GM18511 (cell line): ENCODE measurements around the gene MYL4.
"Not testable (repeated sequence)": the region's sequence is repeated elsewhere in the genome, so short reads cannot be mapped to it uniquely, and the experiment has no call there.

Experiments used
- ATAC-seq: cut with Tn5 transposase; IDR thresholded peaks from one replicate; pipeline ENCODE4 v1.9.1; 2021; ENCODE audit warnings: mild to moderate bottlenecking, moderate library complexity; ENCODE audit not compliant: unreplicated experiment

MYL4 gene

DNA sequence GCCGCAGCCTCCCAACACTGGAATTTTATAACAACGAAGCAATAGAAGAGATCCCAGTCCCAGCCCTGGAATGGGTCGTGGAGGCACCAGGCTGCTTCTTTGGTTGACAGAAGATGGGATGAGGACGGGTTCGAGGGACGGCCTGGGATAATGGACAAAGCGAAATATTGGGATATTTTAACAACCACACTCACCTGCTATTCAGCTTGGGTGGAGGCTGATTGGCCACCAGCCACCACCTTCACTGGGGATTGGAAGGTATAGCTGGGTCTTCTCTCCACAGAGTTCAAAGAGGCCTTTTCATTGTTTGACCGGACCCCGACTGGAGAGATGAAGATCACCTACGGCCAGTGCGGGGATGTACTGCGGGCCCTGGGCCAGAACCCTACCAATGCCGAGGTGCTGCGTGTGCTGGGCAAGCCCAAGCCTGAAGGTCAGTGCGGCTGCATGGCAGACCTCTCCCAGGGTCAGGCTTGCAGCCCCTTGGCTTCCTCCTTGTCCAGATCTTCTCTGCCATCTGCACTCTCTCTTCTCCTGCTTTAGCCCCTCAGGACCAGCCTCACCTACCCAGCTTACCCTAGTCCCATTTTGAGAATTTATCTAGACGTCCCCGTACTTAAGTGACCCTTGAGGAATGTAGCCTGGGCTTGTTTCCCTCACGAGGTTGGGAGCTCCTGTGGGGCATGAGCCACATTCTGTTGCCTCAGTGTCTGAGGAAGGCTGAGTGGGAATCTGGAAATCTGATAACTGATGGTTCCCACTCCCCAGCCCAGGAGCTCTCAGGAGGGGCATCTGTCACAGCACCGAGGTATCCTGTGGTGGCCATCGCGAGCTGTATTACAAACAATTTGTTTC, 10.7 kb downstream of the MYL4 start:
- no peak for ATAC-seq

DNA sequence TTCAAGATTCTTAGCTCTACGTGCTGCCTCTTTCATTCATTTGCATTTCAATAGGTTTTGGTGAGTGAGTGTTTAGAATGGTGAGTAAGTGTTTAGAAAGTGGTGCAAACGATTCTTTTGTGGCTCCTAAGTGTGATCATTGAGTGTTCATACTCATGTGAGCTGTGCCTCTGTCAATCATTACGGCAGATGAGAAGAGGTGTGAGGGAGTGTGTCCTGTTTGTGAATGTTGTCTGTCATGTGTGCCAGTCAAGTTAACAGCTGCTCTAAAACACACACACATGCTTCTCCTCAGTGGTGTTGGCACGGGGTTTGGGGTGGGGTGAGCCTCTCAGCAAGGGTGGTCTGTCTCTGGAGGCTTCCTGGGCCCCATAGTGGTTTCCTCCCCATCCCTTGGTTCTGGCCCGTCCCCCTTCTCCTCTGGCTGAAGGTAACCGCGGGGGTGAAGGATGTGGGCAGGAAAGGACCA, 11.4 kb downstream of the MYL4 start:
- ATAC-seq: no peak

DNA sequence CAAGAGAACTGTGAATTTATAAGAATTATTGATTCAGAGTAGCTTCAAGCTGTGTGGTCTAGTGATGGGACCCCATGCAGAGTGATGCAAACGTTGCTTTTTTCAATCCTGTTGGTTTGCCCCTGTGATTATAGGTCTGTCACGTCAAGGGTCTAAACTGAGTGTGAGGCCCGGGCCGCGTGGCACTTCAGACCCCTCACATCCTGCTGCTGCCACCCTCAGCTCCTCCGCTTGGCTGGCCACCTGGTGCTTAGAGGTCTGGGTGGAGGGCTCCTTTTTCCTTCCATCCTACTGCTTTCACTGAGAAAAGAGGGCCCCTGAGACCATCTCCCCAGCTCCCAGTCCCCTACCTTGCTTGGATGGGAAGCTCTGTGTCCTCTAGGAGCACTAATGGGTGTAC, 12.0 kb downstream of the MYL4 start:
- no peak for ATAC-seq

DNA sequence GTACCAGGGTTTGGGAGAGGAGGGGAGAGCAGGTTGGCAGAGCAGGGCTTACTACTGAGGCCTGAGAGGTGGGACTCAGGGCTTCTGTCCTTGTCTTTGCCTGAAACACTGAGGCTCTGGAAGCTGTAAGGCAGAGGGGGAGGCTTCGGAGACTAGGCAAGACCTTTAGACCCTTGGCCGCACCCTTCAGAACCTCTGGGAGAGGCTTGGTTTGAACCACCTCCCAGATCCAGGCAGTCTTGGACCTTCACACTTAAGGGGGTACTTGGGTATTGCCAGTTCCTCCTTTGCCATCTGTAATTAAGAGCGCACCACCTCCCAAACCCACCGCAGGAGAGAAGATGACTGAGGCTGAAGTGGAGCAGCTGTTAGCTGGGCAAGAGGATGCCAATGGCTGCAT, 12.9 kb downstream of the MYL4 start:
- no peak for ATAC-seq

DNA sequence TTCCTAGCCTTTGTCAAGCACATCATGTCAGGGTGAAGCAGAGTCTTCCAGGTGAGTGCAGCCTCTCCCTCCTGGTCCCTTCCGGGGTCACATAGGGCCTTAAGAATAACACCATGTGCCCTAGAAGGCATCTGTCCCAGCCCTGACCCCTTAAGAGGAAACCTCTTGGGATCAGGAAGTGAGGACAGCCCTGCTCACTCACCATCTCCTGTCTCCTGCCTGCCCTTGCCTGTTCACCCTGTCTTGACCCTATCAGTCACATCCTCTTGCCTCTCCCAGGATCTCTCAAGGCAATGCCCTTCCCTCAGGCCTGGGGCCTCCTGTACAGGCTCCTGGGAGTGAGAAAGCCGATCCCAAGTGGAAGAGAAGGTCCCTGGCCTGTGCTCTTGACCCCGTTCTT, 13.9 kb downstream of the MYL4 start:
- no peak for ATAC-seq

DNA sequence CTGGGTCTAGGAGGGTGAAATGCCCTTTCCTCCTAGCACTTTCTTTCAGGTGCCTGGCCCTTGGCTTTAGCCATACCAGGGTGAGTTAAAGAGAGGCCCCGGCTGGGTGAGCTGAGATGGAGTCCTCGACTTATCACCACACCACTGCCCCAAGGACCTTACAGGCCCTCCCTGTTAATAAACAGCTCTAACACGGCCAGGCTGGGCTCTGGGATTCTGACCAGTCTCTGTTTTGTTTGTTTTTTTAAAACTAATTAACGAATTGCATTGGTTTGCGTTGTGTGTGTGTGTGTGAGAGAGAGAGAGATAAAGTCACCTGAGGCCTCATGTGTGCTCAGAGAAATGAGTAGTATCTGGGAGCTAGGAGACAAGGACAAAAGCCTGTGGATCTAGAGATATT, 14.3 kb downstream of the MYL4 start:
- ATAC-seq: no peak

DNA sequence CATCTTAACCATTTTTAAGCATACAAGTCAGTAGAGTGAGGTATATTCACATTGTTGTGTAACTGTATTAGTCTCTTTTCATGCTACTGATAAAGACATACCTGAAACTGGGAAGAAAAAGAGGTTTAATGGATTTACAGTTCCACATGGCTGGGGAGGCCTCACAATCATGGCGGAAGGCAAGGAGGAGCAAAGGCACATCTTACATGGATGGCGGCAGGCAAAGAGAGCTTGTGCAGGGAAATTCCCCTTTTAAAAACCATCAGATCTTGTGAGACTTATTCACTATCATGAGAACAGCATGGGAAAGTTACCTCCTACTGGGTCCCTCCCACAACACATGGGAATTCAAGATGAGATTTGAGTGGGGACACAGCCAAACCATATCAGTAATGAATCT, 14.9 kb downstream of the MYL4 start:
- not testable (repeated sequence) for ATAC-seq

DNA sequence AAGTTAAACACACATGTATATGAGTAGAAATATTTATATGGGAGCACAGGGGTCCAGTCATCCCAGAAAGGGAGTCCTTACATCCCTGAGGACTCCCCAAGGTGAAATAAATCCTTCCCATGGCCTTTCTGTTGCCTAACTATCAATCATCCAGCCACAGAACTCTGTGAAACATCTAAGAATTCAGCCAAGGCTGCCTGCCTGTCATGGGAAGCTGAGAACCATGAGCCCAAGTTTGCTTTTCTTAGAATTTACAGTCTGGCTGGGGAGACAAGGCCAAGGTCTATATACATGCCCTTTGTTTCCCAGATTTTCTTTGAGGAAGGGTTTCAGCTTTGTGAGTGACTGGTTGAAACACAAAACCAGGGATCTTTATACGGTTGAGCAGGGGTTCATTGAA, 15.8 kb downstream of the MYL4 start:
- no peak for ATAC-seq

DNA sequence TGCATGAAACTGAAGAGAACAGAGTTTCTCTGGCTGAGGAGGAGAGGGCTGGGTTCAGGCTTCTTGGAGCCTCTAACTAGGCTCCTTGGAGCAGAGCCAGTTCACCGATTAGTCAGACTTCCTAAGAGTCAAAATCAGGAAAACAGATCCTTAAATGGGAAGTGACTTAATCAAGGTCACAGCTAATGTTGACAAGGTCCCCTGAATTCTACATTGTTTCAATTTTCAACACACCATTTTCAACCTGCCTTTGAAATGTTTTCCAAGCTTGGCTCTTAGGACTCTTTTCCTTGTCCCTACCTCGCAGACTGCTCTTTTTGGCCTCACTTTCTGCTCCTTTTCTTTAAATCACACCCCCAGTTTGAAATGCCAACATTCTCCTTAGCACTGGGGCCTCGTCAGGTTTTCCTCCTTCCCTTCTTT, 16.3 kb downstream of the MYL4 start:
- ATAC-seq: no peak

DNA sequence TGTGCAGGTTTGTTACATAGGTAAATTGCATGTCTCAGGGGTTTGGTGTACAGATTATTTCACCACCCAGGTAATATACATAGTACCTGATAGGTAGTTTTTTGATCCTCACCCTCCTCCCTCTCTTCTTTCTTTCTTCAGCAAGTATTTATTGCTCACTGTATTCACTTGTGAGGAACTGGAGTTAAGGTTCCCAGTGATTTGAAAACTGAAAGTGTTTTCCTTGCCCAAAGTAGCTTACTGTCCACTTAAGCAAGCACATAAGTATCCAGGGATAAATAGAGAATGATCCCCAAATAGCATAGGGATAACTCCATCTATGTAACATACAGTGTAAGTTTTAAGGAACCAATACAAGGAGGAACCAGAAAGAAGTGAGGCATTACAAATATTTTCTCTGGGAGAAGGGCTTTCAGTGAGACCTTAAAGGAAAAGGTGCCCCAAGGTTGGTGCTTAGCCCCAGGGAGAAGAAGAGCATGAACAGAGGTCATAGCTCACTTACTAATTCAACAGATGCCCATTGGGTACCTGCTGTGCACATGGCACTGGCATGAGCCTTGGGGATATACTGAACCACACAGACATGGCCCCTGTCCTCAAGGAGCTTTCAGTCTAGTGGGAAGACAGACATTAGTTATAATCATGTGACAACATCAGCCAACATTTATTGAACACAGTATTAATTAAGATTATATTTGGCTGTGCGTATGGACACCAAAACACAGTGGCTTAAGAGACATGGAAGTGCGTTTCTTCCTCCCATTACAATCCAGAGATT, 17.0 kb downstream of the MYL4 start:
- ATAC-seq: no peak

DNA sequence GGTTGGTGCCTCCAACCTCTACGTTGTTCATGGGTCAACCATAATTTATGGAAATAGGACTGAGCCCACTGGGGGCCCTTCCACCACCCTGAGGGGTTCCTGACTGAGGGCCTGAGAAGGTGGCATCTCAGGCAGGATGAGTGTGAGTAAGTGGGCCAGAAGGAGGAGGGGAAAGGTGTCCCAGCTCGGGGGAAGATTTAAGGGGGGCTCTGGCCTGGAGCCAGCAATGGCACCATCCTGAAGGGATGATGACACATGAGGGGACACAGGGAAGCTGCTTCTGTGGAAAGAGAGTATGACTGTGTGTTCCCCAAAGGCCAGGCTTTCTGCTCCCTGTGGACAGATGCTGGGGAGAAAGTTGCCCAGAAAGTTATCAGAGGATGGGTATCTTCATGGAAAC, 18.7 kb downstream of the MYL4 start:
- no peak for ATAC-seq

DNA sequence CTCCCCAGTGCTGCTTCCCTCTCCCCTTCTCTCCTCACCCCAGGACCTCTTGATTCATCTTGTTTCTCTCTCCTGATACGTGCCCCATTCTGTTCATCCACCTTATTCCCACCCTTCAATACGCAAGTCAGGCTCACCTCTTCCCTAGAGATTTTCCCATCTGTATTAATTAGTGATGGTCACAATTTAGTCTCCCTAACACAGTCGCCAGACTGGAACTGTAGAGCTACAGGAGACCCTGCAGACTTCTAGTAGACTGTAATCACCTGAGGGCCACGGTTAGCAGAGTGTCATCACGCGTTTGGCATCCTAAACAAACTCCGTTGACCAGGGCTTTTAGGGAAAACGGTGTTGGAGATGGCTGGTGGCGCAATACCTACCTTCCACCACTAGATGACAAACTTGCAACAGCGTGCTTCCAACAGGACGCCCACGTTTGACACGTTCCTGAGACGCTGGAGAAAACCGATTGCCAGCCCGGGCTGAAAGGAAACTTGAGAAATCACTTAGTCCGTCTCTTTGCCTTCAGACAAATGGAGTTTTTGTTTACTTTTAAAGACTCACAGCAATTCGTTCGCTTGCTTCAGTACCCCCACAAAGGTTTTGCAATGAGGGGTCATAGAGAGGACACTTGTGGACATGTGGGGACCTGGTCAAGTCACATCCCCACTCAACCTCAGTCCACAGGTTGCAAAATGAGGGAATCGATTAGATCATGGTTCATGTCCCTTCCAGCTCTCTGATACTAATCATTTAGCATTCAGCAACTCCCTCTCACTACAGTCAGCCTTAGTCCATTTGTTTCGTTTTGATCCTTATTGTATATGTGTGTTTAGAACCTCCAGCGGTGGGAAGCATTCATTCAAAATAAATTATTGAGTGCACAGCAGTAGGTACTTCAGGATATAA, 20.6 kb downstream of the MYL4 start:
- peak; percentile 45 for ATAC-seq

DNA sequence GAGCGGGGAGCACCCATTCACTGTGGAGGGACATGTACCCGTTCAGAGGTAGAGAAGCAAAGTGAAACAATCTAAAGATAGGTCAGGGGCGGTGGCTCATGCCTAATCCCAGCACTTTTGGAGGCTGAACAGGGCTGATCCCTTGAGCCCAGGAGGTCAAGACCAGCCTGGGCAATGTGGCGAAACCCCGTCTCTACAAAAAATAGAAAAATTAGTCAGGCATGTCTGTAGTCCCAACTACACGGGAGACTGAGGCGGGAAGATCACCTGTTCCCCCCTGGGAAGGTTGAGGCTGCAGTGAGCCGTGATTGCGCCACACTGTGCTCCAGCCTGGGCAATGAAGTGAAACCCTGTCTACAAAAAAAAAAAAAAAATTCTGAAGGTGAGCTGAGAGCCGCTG, 21.7 kb downstream of the MYL4 start:
- no peak for ATAC-seq

DNA sequence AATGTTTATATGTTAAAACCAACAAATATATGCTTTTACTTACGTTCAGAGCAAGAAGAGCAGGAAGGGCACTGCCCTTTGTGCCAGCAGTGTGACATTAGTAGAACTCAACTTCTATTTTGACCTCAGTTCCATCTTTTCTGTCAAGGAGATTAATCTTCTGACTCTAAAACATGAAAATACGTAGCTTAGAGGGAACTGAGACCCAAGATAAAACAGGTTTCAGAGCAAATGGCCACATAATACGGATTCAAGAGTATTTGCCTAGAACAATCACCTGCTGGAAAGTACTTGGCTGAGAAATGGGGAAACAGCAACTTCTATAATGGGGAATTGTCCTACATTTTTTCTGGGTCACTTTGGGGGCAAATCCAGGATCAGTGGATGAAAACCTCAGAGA, 22.2 kb downstream of the MYL4 start:
- ATAC-seq: no peak

DNA sequence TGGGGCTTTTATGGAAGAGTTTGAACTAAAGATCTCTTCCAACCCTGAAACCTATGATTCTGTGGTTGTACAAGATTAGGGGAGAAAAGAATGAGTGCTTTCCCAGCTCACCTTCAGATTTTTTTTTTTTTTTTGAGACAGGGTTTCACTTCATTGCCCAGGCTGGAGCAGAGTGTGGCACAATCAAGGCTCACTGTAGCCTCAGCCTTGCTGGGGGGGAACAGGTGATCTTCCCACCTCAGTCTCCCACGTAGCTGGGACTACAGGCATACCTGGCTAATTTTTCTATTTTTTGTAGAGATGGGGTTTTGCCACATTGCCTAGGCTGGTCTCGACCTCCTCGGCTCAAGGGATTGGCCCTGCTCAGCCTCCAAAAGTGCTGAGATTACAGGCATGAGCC, 22.7 kb downstream of the MYL4 start:
- no peak for ATAC-seq

DNA sequence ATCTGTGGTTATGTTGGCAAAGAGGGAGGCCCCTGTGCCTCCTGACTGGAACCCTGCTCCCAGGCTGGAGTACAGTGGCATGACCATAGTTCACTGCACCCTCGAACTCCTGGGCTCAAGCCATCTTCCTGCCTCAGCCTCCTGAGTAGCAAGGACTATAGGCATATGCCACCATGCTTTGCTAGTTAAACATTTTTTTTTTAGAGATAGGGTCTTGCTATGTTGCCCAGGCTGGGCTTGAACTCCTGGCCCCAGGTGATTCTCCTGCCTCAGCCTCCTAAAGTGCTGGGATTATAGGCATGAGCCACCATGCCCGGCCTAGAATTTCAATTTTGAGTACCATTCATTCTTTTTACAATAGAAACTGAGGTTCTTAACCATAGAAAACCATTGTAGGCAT, 23.3 kb downstream of the MYL4 start:
- ATAC-seq: no peak

DNA sequence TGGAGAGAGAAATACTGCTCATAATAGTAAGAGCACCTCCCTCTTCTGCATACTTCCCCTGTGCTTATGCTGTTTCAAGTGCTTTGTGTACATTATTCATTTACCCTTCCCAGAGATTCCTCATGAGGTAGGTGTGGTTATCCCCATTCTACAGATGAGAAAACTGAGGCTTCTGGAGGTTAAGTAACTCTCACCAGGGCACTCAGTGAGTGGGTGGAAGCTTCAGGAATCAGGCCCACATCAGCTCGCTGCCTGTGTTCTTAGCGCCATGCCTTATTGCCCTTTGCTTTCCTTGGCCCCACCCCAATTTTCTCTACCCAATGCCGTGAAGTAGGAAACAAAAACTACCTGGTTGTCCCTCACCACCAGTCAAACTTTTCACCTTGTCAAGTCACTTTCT, 26.4 kb downstream of the MYL4 start:
- ATAC-seq: no peak

DNA sequence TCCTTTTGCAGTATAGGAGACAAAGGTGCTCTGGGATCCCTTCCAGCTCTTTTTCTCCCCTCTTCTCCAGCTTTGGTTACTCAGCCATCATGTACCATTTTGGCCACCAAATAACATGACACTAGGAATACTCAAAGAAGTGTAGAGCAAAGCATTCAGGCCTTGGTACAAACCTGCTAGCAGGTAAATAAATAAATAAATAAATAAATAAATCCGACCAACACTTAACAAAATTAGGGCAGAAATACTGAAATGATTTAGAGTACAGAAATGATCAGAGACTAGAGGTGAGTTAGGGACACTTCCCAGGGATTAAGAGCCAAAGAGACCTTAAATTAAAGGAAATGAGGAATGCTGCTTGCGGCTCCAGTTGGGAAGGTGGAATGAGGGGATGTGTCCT, 26.8 kb downstream of the MYL4 start:
- ATAC-seq: no peak

DNA sequence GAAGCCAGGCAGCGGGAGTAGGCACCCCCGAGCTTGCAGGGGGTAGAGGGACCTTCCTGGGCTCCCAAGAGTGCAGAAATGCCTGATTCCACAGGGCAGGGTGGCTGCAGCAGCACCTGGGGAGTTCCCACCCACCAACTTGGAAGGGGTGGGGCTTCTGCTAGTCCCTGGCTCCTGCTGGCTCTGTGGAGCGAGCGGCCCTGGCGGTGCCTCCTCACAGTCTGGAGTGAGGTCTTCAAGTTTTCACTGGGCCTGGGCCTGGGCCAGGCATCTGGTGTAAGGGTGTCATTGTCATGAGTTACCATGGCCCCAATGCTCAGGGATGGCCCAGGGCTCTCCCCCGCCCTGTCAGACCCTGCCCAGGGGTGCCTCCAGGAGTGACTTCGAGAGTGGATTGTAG, 28.7 kb downstream of the MYL4 start:
- no peak for ATAC-seq

DNA sequence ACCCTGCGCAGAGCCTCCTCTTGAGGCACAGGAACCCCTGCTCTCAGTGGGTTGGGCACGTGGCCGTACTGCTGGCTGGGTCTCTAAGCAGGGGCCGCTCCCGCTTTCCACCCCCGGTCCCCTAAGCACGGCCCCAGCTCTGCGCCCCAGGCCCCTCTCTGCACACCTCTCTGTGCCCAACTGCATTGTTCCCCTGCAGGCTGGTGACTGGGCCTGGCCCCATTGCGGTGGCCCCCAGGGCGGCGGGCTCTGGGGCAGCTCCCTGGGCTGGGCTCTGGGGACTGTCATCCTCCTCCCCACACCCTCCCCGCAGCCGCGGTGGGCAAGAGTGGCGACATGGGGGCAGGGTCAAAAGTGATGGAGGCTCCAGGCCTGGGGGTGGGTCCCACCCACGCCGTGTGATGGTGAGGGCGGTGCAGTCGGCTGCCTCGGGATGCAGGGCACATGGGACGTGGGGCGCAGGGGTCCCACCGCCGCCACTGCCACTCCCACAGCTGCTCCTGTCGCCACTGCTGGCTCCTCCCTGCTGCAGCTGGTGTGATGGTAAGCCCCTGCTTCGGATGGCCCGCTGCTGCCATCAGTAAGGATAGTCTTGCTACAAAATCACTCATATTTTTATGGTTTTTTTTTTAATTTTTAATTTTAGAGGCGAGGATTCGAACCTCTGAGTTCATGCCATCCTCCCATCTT, 29.3 kb downstream of the MYL4 start:
- ATAC-seq: no peak

DNA sequence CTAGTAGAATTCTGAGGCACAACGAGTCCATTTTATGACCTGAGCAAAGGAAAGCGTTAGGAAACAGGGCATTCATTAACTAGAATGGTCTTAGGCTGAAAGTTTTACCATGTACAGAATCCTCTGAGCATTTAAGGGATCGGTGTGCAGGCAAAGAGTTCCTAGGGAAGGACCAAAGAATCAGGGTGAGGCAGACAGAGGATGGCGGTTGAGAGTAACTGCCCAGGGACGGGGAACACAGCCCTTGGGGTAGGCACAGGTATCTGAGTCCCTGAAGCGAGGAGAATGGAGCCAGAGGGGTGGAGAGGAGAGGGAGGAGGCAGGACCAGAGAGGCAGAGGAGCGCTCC, 30.4 kb downstream of the MYL4 start:
- no peak for ATAC-seq
